IPS-20b (cell line): Measurements from ENCODE around the gene HEXD.

Experiments
- H3K27ac ChIP-seq: one replicate; pipeline ENCODE4 v1.5.1; 2013; ENCODE audit warnings: low read length
- H3K27me3 ChIP-seq: 2 replicates; pipeline ENCODE4 v1.6.1; 2013; ENCODE audit warnings: mild to moderate bottlenecking, low read length, inconsistent platforms; ENCODE audit not compliant: insufficient read depth
- H3K36me3 ChIP-seq: 2 replicates; pipeline ENCODE4 v1.6.1; 2013; ENCODE audit warnings: low read depth, mild to moderate bottlenecking, inconsistent platforms, low read length, moderate library complexity; ENCODE audit not compliant: insufficient read depth
- H3K4me1 ChIP-seq: 2 replicates; pipeline ENCODE4 v1.6.1; 2013; ENCODE audit warnings: mild to moderate bottlenecking, control low read depth, inconsistent platforms, low read length, moderate library complexity; ENCODE audit not compliant: insufficient read depth
- H3K4me3 ChIP-seq: 2 replicates; pipeline ENCODE4 v1.5.1; 2013; ENCODE audit warnings: mild to moderate bottlenecking, low read length, inconsistent platforms
- H3K9ac ChIP-seq: 2 replicates; pipeline ENCODE4 v1.6.1; 2013; ENCODE audit warnings: low read depth, mild to moderate bottlenecking, inconsistent platforms, low read length, moderate library complexity
- H3K9me3 ChIP-seq: 2 replicates; pipeline ENCODE4 v1.6.1; 2013; ENCODE audit warnings: mild to moderate bottlenecking, low read depth, low read length, inconsistent platforms; ENCODE audit not compliant: insufficient read depth

The HEXD gene

GRCh38 chr17:82479602-82480001 is 61.5 kb downstream of the HEXD start:
- no peaks in the 10 kb centered on the region for H3K4me1 ChIP-seq
- no peak overlapping the region for H3K27ac ChIP-seq
- no peak overlapping the region for H3K4me3 ChIP-seq
- H3K9me3 ChIP-seq, result no peaks in the 10 kb centered on the region
- H3K36me3 ChIP-seq, result peaks cover 57% of the 10 kb centered on the region
- H3K9ac ChIP-seq, result no peak overlapping the region
- no peaks in the 10 kb centered on the region for H3K27me3 ChIP-seq

- Histone ChIP-seq H3K9me3 (no peaks in the 10 kb centered on the region), H3K27ac (no peak overlapping the region), H3K4me3 (no peak overlapping the region), H3K4me1 (no peaks in the 10 kb centered on the region), H3K27me3 (no peaks in the 10 kb centered on the region), H3K9ac (no peak overlapping the region), H3K36me3 (peaks cover 57% of the 10 kb centered on the region)
These were observed 62.2 kb downstream of the HEXD start for GRCh38 chr17:82480318-82480717.

GRCh38 chr17:82483204-82483660 is 65.1 kb downstream of the HEXD start:
- H3K4me1 ChIP-seq, result no peaks in the 10 kb centered on the region
- no peak overlapping the region for H3K9ac ChIP-seq
- H3K9me3 ChIP-seq, result no peaks in the 10 kb centered on the region
- no peaks in the 10 kb centered on the region for H3K27me3 ChIP-seq
- peaks cover 81% of the 10 kb centered on the region for H3K36me3 ChIP-seq
- no peak overlapping the region for H3K27ac ChIP-seq
- H3K4me3 ChIP-seq, result no peak overlapping the region

- Histone ChIP-seq H3K27me3 (no peaks in the 10 kb centered on the region), H3K36me3 (peaks cover 77% of the 10 kb centered on the region), H3K9ac (no peak overlapping the region), H3K9me3 (no peaks in the 10 kb centered on the region), H3K4me3 (no peak overlapping the region), H3K4me1 (no peaks in the 10 kb centered on the region), H3K27ac (no peak overlapping the region)
These were observed 65.7 kb downstream of the HEXD start for GRCh38 chr17:82483836-82484235.

GRCh38 chr17:82486231-82487094 is 68.3 kb downstream of the HEXD start:
- no peak overlapping the region for H3K27ac ChIP-seq
- H3K9ac ChIP-seq, result no peak overlapping the region
- no peaks in the 10 kb centered on the region for H3K9me3 ChIP-seq
- H3K4me3 ChIP-seq, result no peak overlapping the region
- no peaks in the 10 kb centered on the region for H3K27me3 ChIP-seq
- H3K4me1 ChIP-seq, result no peaks in the 10 kb centered on the region
- H3K36me3 ChIP-seq, result peaks cover 56% of the 10 kb centered on the region

GRCh38 chr17:82487910-82488309 is 69.8 kb downstream of the HEXD start:
- no peaks in the 10 kb centered on the region for H3K9me3 ChIP-seq
- H3K4me3 ChIP-seq, result no peak overlapping the region
- peaks cover 44% of the 10 kb centered on the region for H3K36me3 ChIP-seq
- no peaks in the 10 kb centered on the region for H3K27me3 ChIP-seq
- no peak overlapping the region for H3K27ac ChIP-seq
- no peak overlapping the region for H3K9ac ChIP-seq
- no peaks in the 10 kb centered on the region for H3K4me1 ChIP-seq

GRCh38 chr17:82489117-82489516 is 71.0 kb downstream of the HEXD start:
- Histone ChIP-seq H3K9ac (no peak overlapping the region), H3K36me3 (peaks cover 35% of the 10 kb centered on the region), H3K4me1 (no peaks in the 10 kb centered on the region), H3K9me3 (no peaks in the 10 kb centered on the region), H3K27ac (no peak overlapping the region), H3K4me3 (no peak overlapping the region), H3K27me3 (no peaks in the 10 kb centered on the region)

- Histone ChIP-seq H3K27ac (no peak overlapping the region), H3K36me3 (peaks cover 26% of the 10 kb centered on the region), H3K9me3 (no peaks in the 10 kb centered on the region), H3K9ac (no peak overlapping the region), H3K4me1 (no peaks in the 10 kb centered on the region), H3K4me3 (no peak overlapping the region), H3K27me3 (no peaks in the 10 kb centered on the region)
These were observed 71.8 kb downstream of the HEXD start for GRCh38 chr17:82489851-82490511.

- H3K9me3 ChIP-seq, result no peaks in the 10 kb centered on the region
- H3K36me3 ChIP-seq, result peaks cover 21% of the 10 kb centered on the region
- no peak overlapping the region for H3K4me3 ChIP-seq
- H3K27me3 ChIP-seq, result no peaks in the 10 kb centered on the region
- 0 out of 2 replicates have a peak, but pooled peaks cover 3% of the 10 kb centered on the region for H3K4me1 ChIP-seq
- H3K27ac ChIP-seq, result no peak overlapping the region
- no peak overlapping the region for H3K9ac ChIP-seq
These were observed 72.5 kb downstream of the HEXD start for GRCh38 chr17:82490512-82491195.

- no peak overlapping the region for H3K4me3 ChIP-seq
These were observed 73.0 kb downstream of the HEXD start for GRCh38 chr17:82491196-82491530.

GRCh38 chr17:82491533-82491932 is 73.4 kb downstream of the HEXD start:
- Histone ChIP-seq H3K27me3 (peaks cover 8% of the 10 kb centered on the region), H3K9me3 (no peaks in the 10 kb centered on the region), H3K36me3 (peaks cover 13% of the 10 kb centered on the region; the same call in 1 of the 2 replicates), H3K9ac (no peak overlapping the region), H3K4me1 (0 out of 2 replicates have a peak, but pooled peaks cover 3% of the 10 kb centered on the region), H3K27ac (no peak overlapping the region), H3K4me3 (no peak overlapping the region)

More at GRCh38 chr17:82491196-82491530, 73.0 kb downstream of the HEXD start:
- Histone ChIP-seq H3K36me3 (peaks cover 16% of the 10 kb centered on the region; the same call in 1 of the 2 replicates), H3K4me1 (0 out of 2 replicates have a peak, but pooled peaks cover 3% of the 10 kb centered on the region), H3K9me3 (no peaks in the 10 kb centered on the region), H3K9ac (no peak overlapping the region), H3K27ac (no peak overlapping the region), H3K27me3 (peaks cover 4% of the 10 kb centered on the region)
